HG02763 (cell line): ENCODE results near the gene ITPR1.

Source experiments
- ATAC-seq: cut with Tn5 transposase; IDR thresholded peaks from one replicate; pipeline ENCODE4 v1.9.1; 2021; ENCODE audit warnings: mild to moderate bottlenecking, moderate library complexity; ENCODE audit not compliant: unreplicated experiment

Gene ITPR1

GRCh38 chr3:4564928-4565586 lies 71.9 kb downstream of the ITPR1 start:
- ATAC-seq, result no peak

- ATAC-seq, result no peak
Measured at GRCh38 chr3:4565809-4566501, 72.8 kb downstream of the ITPR1 start.

- ATAC-seq, result no peak
Measured at GRCh38 chr3:4568841-4569240, 75.7 kb downstream of the ITPR1 start.

- ATAC-seq, result no peak
Measured at GRCh38 chr3:4570840-4571621, 77.9 kb downstream of the ITPR1 start.

- ATAC-seq, result no peak
Measured at GRCh38 chr3:4571690-4572334, 78.7 kb downstream of the ITPR1 start.

- ATAC-seq, result no peak
Measured at GRCh38 chr3:4573153-4573552, 80.0 kb downstream of the ITPR1 start.

GRCh38 chr3:4574426-4574965 lies 81.3 kb downstream of the ITPR1 start:
- no peak for ATAC-seq

- no peak for ATAC-seq
Measured at GRCh38 chr3:4575381-4575780, 82.2 kb downstream of the ITPR1 start.

GRCh38 chr3:4577721-4578120 lies 84.6 kb downstream of the ITPR1 start:
- no peak for ATAC-seq

GRCh38 chr3:4580346-4581123 lies 87.4 kb downstream of the ITPR1 start:
- ATAC-seq, result no peak

- ATAC-seq, result no peak
Measured at GRCh38 chr3:4581124-4581424, 87.9 kb downstream of the ITPR1 start.

GRCh38 chr3:4581498-4581897 lies 88.3 kb downstream of the ITPR1 start:
- no peak for ATAC-seq

GRCh38 chr3:4581920-4582611 lies 88.9 kb downstream of the ITPR1 start:
- no peak for ATAC-seq

- no peak for ATAC-seq
Measured at GRCh38 chr3:4582624-4583023, 89.5 kb downstream of the ITPR1 start.

- no peak for ATAC-seq
Measured at GRCh38 chr3:4583416-4583815, 90.3 kb downstream of the ITPR1 start.

- ATAC-seq, result no peak
Measured at GRCh38 chr3:4584456-4585249, 91.5 kb downstream of the ITPR1 start.

GRCh38 chr3:4586381-4586780 lies 93.2 kb downstream of the ITPR1 start:
- ATAC-seq, result no peak

- no peak for ATAC-seq
Measured at GRCh38 chr3:4587061-4587837, 94.1 kb downstream of the ITPR1 start.

GRCh38 chr3:4587838-4588105 lies 94.6 kb downstream of the ITPR1 start:
- ATAC-seq, result no peak
